ENCODE results near the gene RAB11FIP4. TPM values are rescaled to one million over a fixed set of nuclear protein-coding genes. Genes with fewer than 3 reads are reported as not detected.
A peak's percentile ranks its signal among the peaks of the same experiment; 100 is the strongest.

RAB11FIP4 gene
- total and polyA plus RNA-seq, 9 of the 15 experiments (the other 6 are each of a cell fraction or from before 2014, with no cell fraction given): 0.62 to 16.6 (median 8.9) TPM

GRCh38 chr17:31453896-31454295 lies 62.4 kb downstream of the RAB11FIP4 start (continued):
- peak; percentile 36 for TF ChIP-seq DACH1 (IDR thresholded peaks at IDR 0.05; ENCODE audit: partially characterized antibody)
- TF ChIP-seq YBX1 (IDR thresholded peaks at IDR 0.05): no peak
- TF ChIP-seq HMGXB4 (CRISPR knock-in tag; IDR thresholded peaks at IDR 0.05): no peak
- no peak for TF ChIP-seq GATAD2B (IDR thresholded peaks at IDR 0.05; ENCODE audit: borderline replicate concordance)
- no peak for TF ChIP-seq ZHX1 (conservative IDR thresholded peaks at IDR 0.05; ENCODE audit: low read length)
- TF ChIP-seq CBFA2T3 (IDR thresholded peaks at IDR 0.05): peak; percentile 33
- TF ChIP-seq, protein P1, sequence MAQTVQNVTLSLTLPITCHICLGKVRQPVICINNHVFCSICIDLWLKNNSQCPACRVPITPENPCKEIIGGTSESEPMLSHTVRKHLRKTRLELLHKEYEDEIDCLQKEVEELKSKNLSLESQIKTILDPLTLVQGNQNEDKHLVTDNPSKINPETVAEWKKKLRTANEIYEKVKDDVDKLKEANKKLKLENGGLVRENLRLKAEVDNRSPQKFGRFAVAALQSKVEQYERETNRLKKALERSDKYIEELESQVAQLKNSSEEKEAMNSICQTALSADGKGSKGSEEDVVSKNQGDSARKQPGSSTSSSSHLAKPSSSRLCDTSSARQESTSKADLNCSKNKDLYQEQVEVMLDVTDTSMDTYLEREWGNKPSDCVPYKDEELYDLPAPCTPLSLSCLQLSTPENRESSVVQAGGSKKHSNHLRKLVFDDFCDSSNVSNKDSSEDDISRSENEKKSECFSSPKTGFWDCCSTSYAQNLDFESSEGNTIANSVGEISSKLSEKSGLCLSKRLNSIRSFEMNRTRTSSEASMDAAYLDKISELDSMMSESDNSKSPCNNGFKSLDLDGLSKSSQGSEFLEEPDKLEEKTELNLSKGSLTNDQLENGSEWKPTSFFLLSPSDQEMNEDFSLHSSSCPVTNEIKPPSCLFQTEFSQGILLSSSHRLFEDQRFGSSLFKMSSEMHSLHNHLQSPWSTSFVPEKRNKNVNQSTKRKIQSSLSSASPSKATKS (CRISPR knock-in tag; IDR thresholded peaks at IDR 0.05): no peak
- TF ChIP-seq HLTF (IDR thresholded peaks at IDR 0.05): no peak
- no peak for TF ChIP-seq CREBBP (IDR thresholded peaks at IDR 0.05; ENCODE audit: low read depth, low read length)
- no peak for TF ChIP-seq ZNF431 (CRISPR knock-in tag; IDR thresholded peaks at IDR 0.05)
- TF ChIP-seq CBFA2T2 (conservative IDR thresholded peaks at IDR 0.05): 0 out of 2 replicates have a peak, but pooled peaks have one; percentile 13
- no peak for TF ChIP-seq FUS (optimal IDR thresholded peaks at IDR 0.05; ENCODE audit: low read depth, low read length)
- TF ChIP-seq ARID4B (CRISPR knock-in tag; IDR thresholded peaks at IDR 0.05): no peak
- no peak for TF ChIP-seq ZNF589 (CRISPR knock-in tag; IDR thresholded peaks at IDR 0.05; ENCODE audit: low read depth)
- no peak for TF ChIP-seq SREBF1 (IDR thresholded peaks at IDR 0.05; ENCODE audit: borderline replicate concordance, low read depth, low read length)
- TF ChIP-seq ZC3H11A (IDR thresholded peaks at IDR 0.05; ENCODE audit: low read depth, low read length): no peak
- TF ChIP-seq ZNF274 (IDR thresholded peaks at IDR 0.05; ENCODE audit: borderline replicate concordance, low read depth, low read length): no peak
- TF ChIP-seq MAX (CRISPR knock-in tag; IDR thresholded peaks at IDR 0.05): no peak

All from K562 (cell line).